Measurements from ENCODE around the gene MPND. TPM values are rescaled to one million over a fixed set of nuclear protein-coding genes. Genes with fewer than 3 reads are reported as not detected.

Gene MPND
- total and polyA plus RNA-seq, 2 of the 13 experiments (the other 11 are each of a cell fraction or from before 2014, with no cell fraction given) = 10.8 to 15.8 TPM

GRCh38 chr19:4310247-4311121 is 32.9 kb upstream of the MPND start (continued):
- peak; percentile 81 for TF ChIP-seq ZNF639 (CRISPR knock-in tag; conservative IDR thresholded peaks at IDR 0.05)
- TF ChIP-seq NFAT5 (CRISPR knock-in tag; IDR thresholded peaks at IDR 0.05) = no peak
- peak; percentile 76 for TF ChIP-seq SIX4 (CRISPR knock-in tag; IDR thresholded peaks at IDR 0.05)
- TF ChIP-seq ZNF747 (CRISPR knock-in tag; IDR thresholded peaks at IDR 0.05; ENCODE audit: borderline replicate concordance) = peak; percentile 92
- peak; percentile 78; the same call in 1 of the 2 replicates for TF ChIP-seq MXD1 (CRISPR knock-in tag; IDR thresholded peaks at IDR 0.05)
- TF ChIP-seq RELA (CRISPR knock-in tag; IDR thresholded peaks at IDR 0.05) = peak; percentile 87; the same call in 1 of the 2 replicates
- peak; percentile 88 for TF ChIP-seq TFE3 (CRISPR knock-in tag; IDR thresholded peaks at IDR 0.05)
- no peak for TF ChIP-seq ZKSCAN5 (CRISPR knock-in tag; IDR thresholded peaks at IDR 0.05)
- TF ChIP-seq ZNF335 (CRISPR knock-in tag; IDR thresholded peaks at IDR 0.05) = peak; percentile 92
- TF ChIP-seq MEIS1 (CRISPR knock-in tag; IDR thresholded peaks at IDR 0.05; ENCODE audit: borderline replicate concordance) = peak; percentile 23; the same call in 1 of the 2 replicates
- TF ChIP-seq UBTF (CRISPR knock-in tag; IDR thresholded peaks at IDR 0.05) = peak; percentile 79
- no peak for TF ChIP-seq ZNF260 (CRISPR knock-in tag; IDR thresholded peaks at IDR 0.05; ENCODE audit: borderline replicate concordance, low read depth)
- peak; percentile 31; the same call in 1 of the 2 replicates for TF ChIP-seq KDM1A (CRISPR knock-in tag; IDR thresholded peaks at IDR 0.05)
- peak; percentile 75 for TF ChIP-seq BCL6 (CRISPR knock-in tag; IDR thresholded peaks at IDR 0.05)
- TF ChIP-seq JUN (CRISPR knock-in tag; IDR thresholded peaks at IDR 0.05) = peak; percentile 93
- no peak; the same call in 1 of the 2 replicates for TF ChIP-seq ZNF263 (CRISPR knock-in tag; IDR thresholded peaks at IDR 0.05)
- TF ChIP-seq HOXA5 (CRISPR knock-in tag; IDR thresholded peaks at IDR 0.05) = peak; percentile 70
- no peak for TF ChIP-seq ZNF737 (CRISPR knock-in tag; IDR thresholded peaks at IDR 0.05; ENCODE audit: borderline replicate concordance)

Measured in HepG2 (cell line).